HAP-1 (cell line): ENCODE measurements around the gene NR1H3.
A peak's percentile ranks its signal among the peaks of the same experiment; 100 is the strongest.

ENCODE experiments used
- DNase-seq, 2 experiments: peaks; one replicate each; pipeline ENCODE4 v3.0.0-alpha.2; 2016 to 2020; ENCODE audit warnings: low spot score in 2 of 2
- H3K27me3 ChIP-seq: fragments of 250-450 bp; sonication (Bioruptor Pico); 2 replicates; pipeline ENCODE4 v1.5.1; 2020; ENCODE audit warnings: low read depth, mild to moderate bottlenecking, moderate library complexity
- H3K36me3 ChIP-seq: fragments of 250-450 bp; sonication (Bioruptor Pico); replicated peaks from 2 replicates; pipeline ENCODE4 v1.5.1; 2020; ENCODE audit warnings: mild to moderate bottlenecking
- H3K4me1 ChIP-seq: fragments of 250-450 bp; sonication (Bioruptor Pico); 2 replicates; pipeline ENCODE4 v1.5.1; 2020; ENCODE audit warnings: mild to moderate bottlenecking
- H3K4me3 ChIP-seq: fragments of 250-450 bp; sonication (Bioruptor Pico); 2 replicates; pipeline ENCODE4 v1.5.1; 2020; ENCODE audit warnings: mild to moderate bottlenecking, moderate library complexity
- H3K9me3 ChIP-seq: fragments of 250-450 bp; sonication (Bioruptor Pico); 2 replicates; pipeline ENCODE4 v1.5.1; 2020; ENCODE audit warnings: mild to moderate bottlenecking, moderate library complexity
- in situ Hi-C: fragments of 300-500 bp; cut with MboI; formaldehyde crosslinking; loops from 3 replicates; pipeline ENCODE4 v1.14.3; 2020; ENCODE audit warnings: low sequenced_read_pairs, inconsistent platforms, mixed read lengths

The NR1H3 gene

GRCh38 chr11:47282462-47282861 is 24.7 kb downstream of the NR1H3 start:
- H3K4me1 ChIP-seq, result no peaks in the 10 kb centered on the region
- H3K9me3 ChIP-seq, result no peaks in the 10 kb centered on the region
- no peak overlapping the region for H3K4me3 ChIP-seq
- DNase-seq, result no peak
- H3K27me3 ChIP-seq, result no peaks in the 10 kb centered on the region
- H3K36me3 ChIP-seq, result peaks cover 82% of the 10 kb centered on the region
- in situ Hi-C loops, result no loop called here

- no peaks in the 10 kb centered on the region for H3K9me3 ChIP-seq
- in situ Hi-C loops, result no loop called here
- no peaks in the 10 kb centered on the region for H3K27me3 ChIP-seq
- no peak overlapping the region for H3K4me3 ChIP-seq
- H3K36me3 ChIP-seq, result peaks cover 77% of the 10 kb centered on the region
- no peak for DNase-seq
- H3K4me1 ChIP-seq, result no peaks in the 10 kb centered on the region
Measured at GRCh38 chr11:47284151-47284550, 26.4 kb downstream of the NR1H3 start.

GRCh38 chr11:47285969-47286770 is 28.4 kb downstream of the NR1H3 start:
- Histone ChIP-seq H3K9me3 (no peaks in the 10 kb centered on the region), H3K36me3 (peaks cover 81% of the 10 kb centered on the region), H3K4me1 (no peaks in the 10 kb centered on the region), H3K27me3 (no peaks in the 10 kb centered on the region), H3K4me3 (no peak overlapping the region)
- in situ Hi-C loops, result no loop called here
- DNase-seq, result no peak

- no peak overlapping the region for H3K4me3 ChIP-seq
Measured at GRCh38 chr11:47288066-47288465, 30.3 kb downstream of the NR1H3 start.

GRCh38 chr11:47289856-47290255 is 32.1 kb downstream of the NR1H3 start:
- Histone ChIP-seq H3K36me3 (peaks cover 64% of the 10 kb centered on the region), H3K9me3 (no peaks in the 10 kb centered on the region), H3K4me1 (no peaks in the 10 kb centered on the region), H3K27me3 (no peaks in the 10 kb centered on the region), H3K4me3 (no peak overlapping the region)
- DNase-seq, result no peak
- in situ Hi-C loops, result no loop called here

More at GRCh38 chr11:47288066-47288465, 30.3 kb downstream of the NR1H3 start:
- no peaks in the 10 kb centered on the region for H3K27me3 ChIP-seq
- H3K4me1 ChIP-seq, result no peaks in the 10 kb centered on the region
- peaks cover 77% of the 10 kb centered on the region for H3K36me3 ChIP-seq
- in situ Hi-C loops, result no loop called here
- no peaks in the 10 kb centered on the region for H3K9me3 ChIP-seq
- no peak for DNase-seq

GRCh38 chr11:47295385-47295784 is 37.6 kb downstream of the NR1H3 start:
- H3K9me3 ChIP-seq, result no peaks in the 10 kb centered on the region
- peaks cover 11% of the 10 kb centered on the region for H3K4me1 ChIP-seq
- H3K4me3 ChIP-seq, result no peak overlapping the region
- in situ Hi-C loops, result no loop called here
- H3K36me3 ChIP-seq, result peaks cover 50% of the 10 kb centered on the region
- DNase-seq, result no peak
- H3K27me3 ChIP-seq, result no peaks in the 10 kb centered on the region

GRCh38 chr11:47296045-47296444 is 38.2 kb downstream of the NR1H3 start:
- H3K4me3 ChIP-seq, result no peak overlapping the region
- DNase-seq, result peak; percentile 56 to 75
- no peaks in the 10 kb centered on the region for H3K9me3 ChIP-seq
- H3K4me1 ChIP-seq, result peaks cover 11% of the 10 kb centered on the region
- H3K36me3 ChIP-seq, result peaks cover 44% of the 10 kb centered on the region
- in situ Hi-C loops, result no loop called here
- no peaks in the 10 kb centered on the region for H3K27me3 ChIP-seq

GRCh38 chr11:47299078-47299477 is 41.3 kb downstream of the NR1H3 start:
- H3K4me3 ChIP-seq, result no peak overlapping the region
- peaks cover 41% of the 10 kb centered on the region for H3K36me3 ChIP-seq
- in situ Hi-C loops, result no loop called here
- no peaks in the 10 kb centered on the region; the same call in 1 of the 2 replicates for H3K9me3 ChIP-seq
- no peak for DNase-seq
- no peaks in the 10 kb centered on the region for H3K27me3 ChIP-seq
- H3K4me1 ChIP-seq, result peaks cover 11% of the 10 kb centered on the region

GRCh38 chr11:47302853-47303252 is 45.1 kb downstream of the NR1H3 start:
- Histone ChIP-seq H3K4me3 (no peak overlapping the region), H3K4me1 (no peaks in the 10 kb centered on the region), H3K27me3 (no peaks in the 10 kb centered on the region), H3K9me3 (no peaks in the 10 kb centered on the region; the same call in 1 of the 2 replicates), H3K36me3 (peaks cover 31% of the 10 kb centered on the region)
- in situ Hi-C loops, result no loop called here
- DNase-seq, result no peak

GRCh38 chr11:47305734-47306483 is 48.1 kb downstream of the NR1H3 start:
- Histone ChIP-seq H3K9me3 (no peaks in the 10 kb centered on the region; the same call in 1 of the 2 replicates), H3K27me3 (no peaks in the 10 kb centered on the region), H3K36me3 (peaks cover 33% of the 10 kb centered on the region), H3K4me3 (no peak overlapping the region), H3K4me1 (no peaks in the 10 kb centered on the region)
- in situ Hi-C loops, result no loop called here
- DNase-seq, result no peak

GRCh38 chr11:47306484-47306844 is 48.7 kb downstream of the NR1H3 start:
- DNase-seq, result no peak

GRCh38 chr11:47308050-47308823 is 50.4 kb downstream of the NR1H3 start:
- in situ Hi-C loops, result no loop called here

More at GRCh38 chr11:47306484-47306844, 48.7 kb downstream of the NR1H3 start:
- in situ Hi-C loops, result no loop called here
- H3K27me3 ChIP-seq, result no peaks in the 10 kb centered on the region
- no peaks in the 10 kb centered on the region for H3K4me1 ChIP-seq
- H3K4me3 ChIP-seq, result no peak overlapping the region
- H3K36me3 ChIP-seq, result peaks cover 35% of the 10 kb centered on the region
- no peaks in the 10 kb centered on the region; the same call in 1 of the 2 replicates for H3K9me3 ChIP-seq

GRCh38 chr11:47314992-47315391 is 57.2 kb downstream of the NR1H3 start:
- no peaks in the 10 kb centered on the region for H3K9me3 ChIP-seq
- no peaks in the 10 kb centered on the region for H3K27me3 ChIP-seq
- no peak overlapping the region for H3K4me3 ChIP-seq
- in situ Hi-C loops, result no loop called here
- peaks cover 37% of the 10 kb centered on the region for H3K36me3 ChIP-seq
- no peak for DNase-seq
- H3K4me1 ChIP-seq, result no peaks in the 10 kb centered on the region

More at GRCh38 chr11:47308050-47308823, 50.4 kb downstream of the NR1H3 start:
- DNase-seq, result no peak
- Histone ChIP-seq H3K4me1 (no peaks in the 10 kb centered on the region), H3K27me3 (no peaks in the 10 kb centered on the region), H3K36me3 (peaks cover 27% of the 10 kb centered on the region), H3K9me3 (no peaks in the 10 kb centered on the region), H3K4me3 (no peak overlapping the region)
